Ishikawa (cell line): ENCODE results near the gene NRXN3.

Experiments used
- CEBPB ChIP-seq: IDR thresholded peaks from 2 replicates; pipeline ENCODE4 v1.6.1; 2012
- CREB1 ChIP-seq: IDR thresholded peaks from 2 replicates; pipeline ENCODE4 v1.6.1; 2012; ENCODE audit warnings: low read depth
- EGR1 ChIP-seq: IDR thresholded peaks from 2 replicates; pipeline ENCODE4 v1.6.1; 2012
- EP300 ChIP-seq: IDR thresholded peaks from 2 replicates; pipeline ENCODE4 v1.6.1; 2012; ENCODE audit warnings: borderline replicate concordance
- FOXM1 ChIP-seq: IDR thresholded peaks from 2 replicates; pipeline ENCODE4 v1.6.1; 2012; ENCODE audit warnings: low read depth, borderline replicate concordance
- MAX ChIP-seq: IDR thresholded peaks from 2 replicates; pipeline ENCODE4 v1.6.1; 2012
- NFIC ChIP-seq: IDR thresholded peaks from 2 replicates; pipeline ENCODE4 v1.6.1; 2012
- RAD21 ChIP-seq: IDR thresholded peaks from 2 replicates; pipeline ENCODE4 v1.6.1; 2012; ENCODE audit warnings: low read depth
- TAF1 ChIP-seq: IDR thresholded peaks from 2 replicates; pipeline ENCODE4 v1.6.1; 2012; ENCODE audit warnings: low read depth, mild to moderate bottlenecking
- TCF12 ChIP-seq: IDR thresholded peaks from 2 replicates; pipeline ENCODE4 v1.6.1; 2012; ENCODE audit warnings: low read depth
- TEAD4 ChIP-seq: IDR thresholded peaks from 2 replicates; pipeline ENCODE4 v1.6.1; 2012
- YY1 ChIP-seq: IDR thresholded peaks from 2 replicates; pipeline ENCODE4 v1.6.1; 2012; ENCODE audit warnings: low read depth
- ZBTB7A ChIP-seq: IDR thresholded peaks from 2 replicates; pipeline ENCODE4 v1.6.1; 2012; ENCODE audit warnings: low read depth
- TF ChIP-seq, protein P1 (sequence below): IDR thresholded peaks from 2 replicates; pipeline ENCODE4 v1.6.1; 2012
- TF ChIP-seq, protein P2 (sequence below): IDR thresholded peaks from 2 replicates; pipeline ENCODE4 v1.6.1; 2012; ENCODE audit warnings: low read depth, mild to moderate bottlenecking

NRXN3 gene

DNA sequence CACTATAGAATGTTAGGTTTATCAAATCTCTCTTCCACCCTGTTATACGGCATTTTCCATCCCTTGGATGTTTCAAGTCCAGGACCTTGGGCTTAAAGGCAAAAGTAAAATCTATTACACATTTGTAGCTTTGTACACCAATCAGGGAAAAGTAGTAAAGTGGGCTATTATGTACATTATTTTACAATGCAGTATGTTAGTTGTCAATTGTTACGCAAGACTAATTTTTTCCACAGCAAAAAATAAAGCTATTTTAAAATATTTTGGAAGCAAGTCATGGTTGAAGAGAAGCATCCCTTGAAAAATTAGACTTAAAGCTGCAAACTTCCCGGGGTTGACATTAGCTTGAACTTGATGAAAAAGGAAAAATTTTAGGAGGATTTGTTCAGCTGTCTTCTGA is 1564.9 kb downstream of the NRXN3 start:
- TF ChIP-seq ZBTB7A (no peak), CREB1 (no peak)

- no peak for TF ChIP-seq MAX
Measured at GRCh38 chr14:79740066-79740601, 1570.0 kb downstream of the NRXN3 start.

DNA sequence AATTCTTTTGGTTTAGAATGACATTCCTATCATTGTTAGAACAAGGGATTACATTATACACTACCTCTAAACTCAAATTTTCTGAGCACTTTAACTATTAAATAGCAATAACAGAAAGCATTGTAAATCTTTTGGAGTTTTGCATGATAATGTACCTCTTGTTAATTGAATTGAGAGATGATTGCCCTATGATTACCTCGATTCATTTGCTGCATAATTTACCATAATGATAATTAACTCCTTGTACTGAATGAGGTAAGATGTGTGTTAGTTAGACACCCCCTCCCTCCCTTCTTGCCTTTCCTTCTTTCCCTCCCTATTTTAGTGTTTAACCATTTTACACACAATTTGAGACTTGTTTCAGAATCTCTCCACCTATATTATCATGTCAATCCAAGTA is 1572.0 kb downstream of the NRXN3 start:
- TF ChIP-seq TAF1 (no peak), FOXM1 (no peak), TEAD4 (no peak)
- TF ChIP-seq, protein P1, sequence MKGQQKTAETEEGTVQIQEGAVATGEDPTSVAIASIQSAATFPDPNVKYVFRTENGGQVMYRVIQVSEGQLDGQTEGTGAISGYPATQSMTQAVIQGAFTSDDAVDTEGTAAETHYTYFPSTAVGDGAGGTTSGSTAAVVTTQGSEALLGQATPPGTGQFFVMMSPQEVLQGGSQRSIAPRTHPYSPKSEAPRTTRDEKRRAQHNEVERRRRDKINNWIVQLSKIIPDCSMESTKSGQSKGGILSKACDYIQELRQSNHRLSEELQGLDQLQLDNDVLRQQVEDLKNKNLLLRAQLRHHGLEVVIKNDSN: no peak

- no peak for TF ChIP-seq TAF1
- TF ChIP-seq FOXM1: no peak
- TF ChIP-seq EGR1: no peak
- no peak for TF ChIP-seq TEAD4
- TF ChIP-seq ZBTB7A: no peak
- TF ChIP-seq CREB1: no peak
- TF ChIP-seq, protein P1: no peak
- TF ChIP-seq NFIC: no peak
- no peak for TF ChIP-seq RAD21
- no peak for TF ChIP-seq YY1
- no peak for TF ChIP-seq CEBPB
- TF ChIP-seq MAX: no peak
- no peak for TF ChIP-seq EP300
- TF ChIP-seq, protein P2, sequence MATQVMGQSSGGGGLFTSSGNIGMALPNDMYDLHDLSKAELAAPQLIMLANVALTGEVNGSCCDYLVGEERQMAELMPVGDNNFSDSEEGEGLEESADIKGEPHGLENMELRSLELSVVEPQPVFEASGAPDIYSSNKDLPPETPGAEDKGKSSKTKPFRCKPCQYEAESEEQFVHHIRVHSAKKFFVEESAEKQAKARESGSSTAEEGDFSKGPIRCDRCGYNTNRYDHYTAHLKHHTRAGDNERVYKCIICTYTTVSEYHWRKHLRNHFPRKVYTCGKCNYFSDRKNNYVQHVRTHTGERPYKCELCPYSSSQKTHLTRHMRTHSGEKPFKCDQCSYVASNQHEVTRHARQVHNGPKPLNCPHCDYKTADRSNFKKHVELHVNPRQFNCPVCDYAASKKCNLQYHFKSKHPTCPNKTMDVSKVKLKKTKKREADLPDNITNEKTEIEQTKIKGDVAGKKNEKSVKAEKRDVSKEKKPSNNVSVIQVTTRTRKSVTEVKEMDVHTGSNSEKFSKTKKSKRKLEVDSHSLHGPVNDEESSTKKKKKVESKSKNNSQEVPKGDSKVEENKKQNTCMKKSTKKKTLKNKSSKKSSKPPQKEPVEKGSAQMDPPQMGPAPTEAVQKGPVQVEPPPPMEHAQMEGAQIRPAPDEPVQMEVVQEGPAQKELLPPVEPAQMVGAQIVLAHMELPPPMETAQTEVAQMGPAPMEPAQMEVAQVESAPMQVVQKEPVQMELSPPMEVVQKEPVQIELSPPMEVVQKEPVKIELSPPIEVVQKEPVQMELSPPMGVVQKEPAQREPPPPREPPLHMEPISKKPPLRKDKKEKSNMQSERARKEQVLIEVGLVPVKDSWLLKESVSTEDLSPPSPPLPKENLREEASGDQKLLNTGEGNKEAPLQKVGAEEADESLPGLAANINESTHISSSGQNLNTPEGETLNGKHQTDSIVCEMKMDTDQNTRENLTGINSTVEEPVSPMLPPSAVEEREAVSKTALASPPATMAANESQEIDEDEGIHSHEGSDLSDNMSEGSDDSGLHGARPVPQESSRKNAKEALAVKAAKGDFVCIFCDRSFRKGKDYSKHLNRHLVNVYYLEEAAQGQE: no peak
Measured at GRCh38 chr14:79745046-79745445, 1574.9 kb downstream of the NRXN3 start.

GRCh38 chr14:79749065-79749464 is 1578.9 kb downstream of the NRXN3 start:
- no peak for TF ChIP-seq ZBTB7A

- TF ChIP-seq, protein P1: no peak
- TF ChIP-seq EP300 (no peak), YY1 (no peak), TAF1 (no peak), CREB1 (no peak), TCF12 (no peak)
Measured at GRCh38 chr14:79758985-79759384, 1588.8 kb downstream of the NRXN3 start.

DNA sequence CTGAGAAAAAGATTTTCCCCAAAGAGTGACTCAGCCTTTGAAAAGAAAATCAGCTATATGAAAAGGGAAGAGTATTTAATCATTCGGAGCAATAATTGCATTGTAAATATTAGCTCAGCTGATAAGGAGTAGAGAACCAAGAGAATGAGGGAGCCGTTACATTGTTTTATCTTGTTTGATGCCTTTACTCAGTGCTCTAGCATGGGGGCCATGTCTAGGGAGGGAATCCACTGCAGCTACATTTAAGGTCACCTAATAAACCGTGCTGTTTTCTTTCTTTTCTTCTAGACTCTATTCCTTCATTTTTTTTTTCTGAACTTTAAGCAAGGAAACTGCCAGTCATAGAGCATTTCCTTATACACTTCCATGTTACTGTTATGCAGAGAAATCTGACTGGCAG is 1594.2 kb downstream of the NRXN3 start:
- TF ChIP-seq FOXM1: no peak
- TF ChIP-seq, protein P2: no peak
- no peak for TF ChIP-seq EP300
- no peak for TF ChIP-seq TAF1
- no peak for TF ChIP-seq TEAD4
